Sigmoid colon (tissue), 7 donors: ENCODE data around the gene OR11A1. TPM values are rescaled to one million over a fixed set of nuclear protein-coding genes. Genes with fewer than 3 reads are reported as not detected.
"Not testable (repeated sequence)": the region's sequence is repeated elsewhere in the genome, so short reads cannot be mapped to it uniquely, and the experiment has no call there.

Experiments used
- DNase-seq: peaks from one replicate; pipeline ENCODE4 v3.0.0-alpha.2; 2019
- H3K27ac ChIP-seq, 4 donors: fragments of 200-600 bp; sonication (generic); one replicate each; pipeline ENCODE4 v1.5.1; 2016 to 2019; ENCODE audit warnings: mild to moderate bottlenecking in 1 of 4
- H3K27me3 ChIP-seq, 3 donors: fragments of 200-600 bp; sonication (generic); one replicate each; pipeline ENCODE4 v1.5.1; 2019; ENCODE audit warnings: mild to moderate bottlenecking in 1 of 3
- H3K36me3 ChIP-seq, 4 donors: fragments of 200-600 bp; sonication (generic); one replicate each; pipeline ENCODE4 v1.5.1; 2016 to 2019
- H3K4me1 ChIP-seq, 4 donors: fragments of 200-600 bp; sonication (generic); one replicate each; pipeline ENCODE4 v1.5.1; 2017 to 2019
- H3K4me3 ChIP-seq, 4 donors: fragments of 200-600 bp; sonication (generic); one replicate each; pipeline ENCODE4 v1.5.1; 2017 to 2019; ENCODE audit warnings: mild to moderate bottlenecking in 2 of 4, moderate library complexity in 1 of 4
- H3K9me3 ChIP-seq, 4 donors: fragments of 200-600 bp in 3 of 4; sonication (generic) in 3 of 4; one replicate each; pipeline versions ENCODE4 v1.5.1 to v1.6.1; 2013 to 2019
- EP300 ChIP-seq, 4 donors: sonication (generic); formaldehyde crosslinking; IDR thresholded peaks; one replicate each; pipeline ENCODE4 v1.6.1; 2017; ENCODE audit warnings: antibody characterized with exemption in 4 of 4
- POLR2A ChIP-seq, 2 donors: fragments of 450-650 bp; IDR thresholded peaks; one replicate each; pipeline ENCODE4 v1.6.1; 2016; ENCODE audit warnings: antibody characterized with exemption in 2 of 2, mild to moderate bottlenecking in 2 of 2, moderate library complexity in 2 of 2
- POLR2AphosphoS5 ChIP-seq, 4 donors: sonication (generic); formaldehyde crosslinking; IDR thresholded peaks; one replicate each; pipeline ENCODE4 v1.6.1; 2017; ENCODE audit warnings: antibody characterized with exemption in 4 of 4
- WGBS, 2 donors: extraction: QIAGEN DNeasy Blood & Tissue Kit; methylation state at CpG; one replicate each; pipeline ENCODE4 v1.1.7; 2013; 5-methylcytosine and 5-hydroxymethylcytosine counted together
- intact Hi-C: fragments of 100-400 bp; cut with DNase I; formaldehyde crosslinking; loops from one replicate; pipeline ENCODE4 v1.15.1; 2023
- polyA plus RNA-seq, 3 donors: library from polyadenylated mRNA; stranded (reverse); fragments of 200-250 nt; gene quantifications; one replicate each; pipeline ENCODE4 v1.2.3, GENCODE V29; 2013
- total RNA-seq, 4 donors: library from RNA; depleted of rRNA; stranded (reverse); fragments of >200 nt; gene quantifications; one replicate each; pipeline ENCODE4 v1.1.0, GENCODE V29; 2016
- TF ChIP-seq, protein P1 (sequence below), 4 experiments: fragments of 450-650 bp in 3 of 4; fragments of 200-600 bp in 1 of 4; IDR thresholded peaks; one replicate each; pipeline ENCODE4 v1.5.1; 2016 to 2019; ENCODE audit warnings: antibody characterized with exemption in 4 of 4, mild to moderate bottlenecking in 3 of 4, moderate library complexity in 2 of 4
- donor health status: healthy with polysubstance abuse.
- donor health status: Bipolar disorder and iron deficiency.
- donor health status: healthy.

OR11A1 gene
- total and polyA plus RNA-seq, 7 donors: not detected

DNA sequence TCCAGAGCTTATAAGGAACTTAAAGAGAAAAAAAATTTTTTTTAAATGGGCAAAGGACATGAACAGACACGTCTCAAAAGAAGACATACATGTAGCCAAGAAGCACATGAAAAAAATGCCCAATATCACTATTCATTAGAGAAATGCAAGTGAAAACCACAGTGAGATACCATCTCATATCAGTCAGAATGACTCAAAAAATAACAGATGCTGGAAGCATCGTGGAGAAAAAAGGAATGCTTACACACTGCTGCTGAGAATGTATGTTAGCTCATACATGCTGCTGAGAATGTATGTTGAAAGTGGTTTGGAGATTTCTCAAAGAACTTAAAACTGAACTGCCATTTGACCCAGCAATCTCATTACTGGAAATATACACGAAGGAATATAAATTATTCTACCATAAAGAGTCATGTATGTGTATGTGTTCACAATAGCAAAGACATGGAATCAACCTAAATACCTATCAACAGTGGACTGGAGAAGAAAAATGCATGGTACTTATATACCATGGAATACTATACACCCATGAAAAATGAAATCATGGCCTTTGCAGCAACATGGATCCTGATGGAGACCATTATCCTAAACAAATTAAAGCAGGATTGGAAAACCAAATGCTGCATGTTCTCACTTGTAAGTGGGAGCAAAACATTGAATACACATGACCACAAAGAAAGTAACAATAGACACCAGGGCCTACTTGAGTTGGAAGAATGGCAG, 5.2 kb downstream of the OR11A1 start:
- Histone ChIP-seq H3K27me3 (no peaks in the 10 kb centered on the region), H3K4me1 (no peaks in the 10 kb centered on the region), H3K4me3 (no peak overlapping the region), H3K36me3 (no peaks in the 10 kb centered on the region), H3K27ac (no peak overlapping the region), H3K9me3 (no peaks in the 10 kb centered on the region)
- intact Hi-C loops: no loop called here
- DNase-seq: no peak
- no peak for TF ChIP-seq POLR2A (IDR thresholded peaks at IDR 0.05)
- 79 to 86% methylated on average over 3 of the region's 3 CpGs for WGBS, 2 donors

DNA sequence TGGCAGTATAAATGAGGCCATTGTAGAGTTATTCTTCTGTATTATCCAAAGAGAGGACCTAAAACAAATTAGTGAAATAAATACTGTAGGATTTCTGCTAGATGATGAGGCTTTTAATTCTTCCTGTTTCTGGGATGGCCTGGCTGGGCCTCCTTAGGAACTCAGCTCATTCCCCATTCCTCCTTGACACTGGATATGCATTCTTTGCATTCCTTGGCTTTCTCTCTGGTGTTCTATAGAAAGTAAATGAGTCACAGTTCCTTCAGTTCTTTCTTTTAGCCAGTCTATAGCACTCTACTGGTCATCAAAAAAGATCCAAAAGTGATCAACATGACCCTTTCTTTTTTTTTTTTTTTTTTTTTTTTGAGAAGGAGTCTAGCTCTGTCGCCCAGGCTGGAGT, 9.2 kb downstream of the OR11A1 start:
- TF ChIP-seq POLR2A (IDR thresholded peaks at IDR 0.05) (no peak), POLR2AphosphoS5 (IDR thresholded peaks at IDR 0.05) (no peak), EP300 (IDR thresholded peaks at IDR 0.05) (no peak)
- TF ChIP-seq, protein P1, sequence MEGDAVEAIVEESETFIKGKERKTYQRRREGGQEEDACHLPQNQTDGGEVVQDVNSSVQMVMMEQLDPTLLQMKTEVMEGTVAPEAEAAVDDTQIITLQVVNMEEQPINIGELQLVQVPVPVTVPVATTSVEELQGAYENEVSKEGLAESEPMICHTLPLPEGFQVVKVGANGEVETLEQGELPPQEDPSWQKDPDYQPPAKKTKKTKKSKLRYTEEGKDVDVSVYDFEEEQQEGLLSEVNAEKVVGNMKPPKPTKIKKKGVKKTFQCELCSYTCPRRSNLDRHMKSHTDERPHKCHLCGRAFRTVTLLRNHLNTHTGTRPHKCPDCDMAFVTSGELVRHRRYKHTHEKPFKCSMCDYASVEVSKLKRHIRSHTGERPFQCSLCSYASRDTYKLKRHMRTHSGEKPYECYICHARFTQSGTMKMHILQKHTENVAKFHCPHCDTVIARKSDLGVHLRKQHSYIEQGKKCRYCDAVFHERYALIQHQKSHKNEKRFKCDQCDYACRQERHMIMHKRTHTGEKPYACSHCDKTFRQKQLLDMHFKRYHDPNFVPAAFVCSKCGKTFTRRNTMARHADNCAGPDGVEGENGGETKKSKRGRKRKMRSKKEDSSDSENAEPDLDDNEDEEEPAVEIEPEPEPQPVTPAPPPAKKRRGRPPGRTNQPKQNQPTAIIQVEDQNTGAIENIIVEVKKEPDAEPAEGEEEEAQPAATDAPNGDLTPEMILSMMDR (IDR thresholded peaks at IDR 0.05): no peak
- Histone ChIP-seq H3K4me1 (no peaks in the 10 kb centered on the region), H3K36me3 (no peaks in the 10 kb centered on the region), H3K27ac (no peak overlapping the region), H3K9me3 (no peaks in the 10 kb centered on the region), H3K4me3 (no peak overlapping the region), H3K27me3 (no peaks in the 10 kb centered on the region)
- intact Hi-C loops: no loop called here
- no peak for DNase-seq
- 80 to 94% methylated on average over 1 of the region's 1 CpG for WGBS, 2 donors

DNA sequence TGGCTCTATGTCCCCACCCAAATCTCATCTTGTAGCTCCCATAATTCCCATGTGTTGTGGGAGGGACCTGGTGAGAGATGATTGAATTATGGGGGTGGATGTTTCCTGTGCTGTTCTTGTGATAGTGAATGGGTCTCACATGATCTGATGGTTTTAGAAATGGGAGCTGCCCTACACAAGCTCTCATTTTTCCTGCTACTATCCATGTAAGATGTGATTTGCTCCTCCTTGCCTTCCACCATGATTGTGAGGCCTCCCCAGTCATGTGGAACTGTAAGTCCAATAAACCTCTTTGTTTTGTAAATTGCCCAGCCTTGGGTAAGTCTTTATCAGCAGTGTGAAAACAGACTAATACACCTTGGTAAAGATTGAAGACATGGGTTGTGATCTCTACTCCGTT, 12.8 kb downstream of the OR11A1 start:
- intact Hi-C loops, DNase-seq, H3K4me3 ChIP-seq, H3K9me3 ChIP-seq, H3K27me3 ChIP-seq, H3K27ac ChIP-seq, H3K4me1 ChIP-seq, H3K36me3 ChIP-seq: not testable (repeated sequence)
- 52 to 87% methylated on average over 1 of the region's 1 CpG for WGBS, 2 donors

DNA sequence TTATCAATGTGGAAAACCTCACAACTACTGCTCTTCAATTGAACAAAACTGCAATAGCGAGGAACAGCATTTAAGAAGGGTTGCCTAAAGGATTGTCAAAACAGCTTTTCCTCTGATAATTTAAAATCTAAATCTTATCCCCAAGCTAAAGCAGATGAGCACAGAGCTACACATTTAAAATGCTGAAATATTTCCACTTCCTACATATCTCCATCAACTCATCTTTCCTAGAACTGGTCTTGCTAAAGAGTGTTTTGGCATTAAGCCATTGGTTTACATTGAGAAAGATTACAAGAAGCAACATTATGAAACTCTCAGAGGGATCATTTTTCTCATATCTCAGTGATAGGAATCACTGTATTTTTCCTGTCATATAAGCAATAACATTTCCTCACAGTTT, 14.2 kb downstream of the OR11A1 start:
- no peak for DNase-seq
- intact Hi-C loops: no loop called here
- H3K4me3 ChIP-seq: no peak overlapping the region
- TF ChIP-seq POLR2AphosphoS5 (IDR thresholded peaks at IDR 0.05): no peak
- TF ChIP-seq EP300 (IDR thresholded peaks at IDR 0.05): no peak
- TF ChIP-seq, protein P1 (IDR thresholded peaks at IDR 0.05): no peak
- TF ChIP-seq POLR2A (IDR thresholded peaks at IDR 0.05): no peak
- no peaks in the 10 kb centered on the region for H3K36me3 ChIP-seq
- H3K27ac ChIP-seq: no peak overlapping the region
- H3K27me3 ChIP-seq: no peaks in the 10 kb centered on the region
- WGBS, 2 donors: 86 to 94% methylated on average over 1 of the region's 1 CpG
- no peaks in the 10 kb centered on the region for H3K4me1 ChIP-seq
- H3K9me3 ChIP-seq: no peaks in the 10 kb centered on the region

DNA sequence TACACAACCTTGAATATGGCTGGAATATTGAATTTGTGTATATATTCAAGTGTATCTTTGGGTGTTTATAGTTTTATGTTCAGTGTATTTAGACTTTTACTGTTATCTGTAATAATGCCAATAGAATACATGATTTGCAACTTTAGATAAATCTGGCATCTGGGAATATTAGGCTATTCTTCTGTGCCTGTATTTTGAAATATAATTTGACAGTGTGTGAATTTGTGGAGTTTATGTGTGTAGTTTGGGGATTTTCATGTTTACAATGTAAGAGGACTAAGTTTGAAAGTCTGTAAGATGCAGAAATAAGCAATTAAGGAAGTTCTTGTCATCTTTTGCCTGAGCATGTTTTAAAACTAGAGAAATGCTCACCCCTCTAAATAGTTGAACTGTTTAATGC, 17.9 kb downstream of the OR11A1 start, which contains the start of gene OR10C1:
TSS of gene OR10C1 (plus strand) at position 301 of the 400 bp plus-strand sequence. CDS start 710 bp downstream, outside the sequence.
- no peak within 1 kb of the TSS for H3K4me3 ChIP-seq
- H3K27me3 ChIP-seq: no peaks in the 10 kb centered on the region
- intact Hi-C loops: no loop called here
- H3K36me3 ChIP-seq: no peaks in the 10 kb centered on the region
- TF ChIP-seq, protein P1 (IDR thresholded peaks at IDR 0.05): no peak
- no peak for TF ChIP-seq POLR2A (IDR thresholded peaks at IDR 0.05)
- no peak for TF ChIP-seq EP300 (IDR thresholded peaks at IDR 0.05)
- no peak for TF ChIP-seq POLR2AphosphoS5 (IDR thresholded peaks at IDR 0.05)
- no peak for DNase-seq
- H3K4me1 ChIP-seq: no peaks in the 10 kb centered on the region
- no peaks in the 10 kb centered on the region for H3K9me3 ChIP-seq
- no peak within 1 kb of the TSS for H3K27ac ChIP-seq

DNA sequence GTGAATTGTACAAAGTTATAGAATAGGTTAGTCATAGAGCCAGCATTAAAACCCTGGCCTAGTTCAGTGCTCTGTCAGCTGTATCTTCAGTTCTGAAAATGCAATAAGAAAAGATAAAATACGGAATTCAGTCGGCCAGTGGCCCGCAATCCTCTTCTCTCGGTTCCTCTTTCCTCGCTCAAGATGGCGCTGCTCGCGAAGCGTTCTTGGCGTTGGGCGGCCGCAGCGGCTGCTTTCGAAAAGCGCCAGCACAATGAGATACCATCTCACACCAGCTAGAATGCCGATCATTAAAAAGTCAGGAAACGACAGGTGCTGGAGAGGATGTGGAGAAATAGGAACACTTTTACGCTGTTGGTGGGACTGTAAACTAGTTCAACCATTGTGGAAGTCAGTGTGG, 20.1 kb downstream of the OR11A1 start:
- H3K9me3 ChIP-seq, H3K27ac ChIP-seq, H3K27me3 ChIP-seq, H3K36me3 ChIP-seq, H3K4me3 ChIP-seq, DNase-seq, intact Hi-C loops, H3K4me1 ChIP-seq: not testable (repeated sequence)
- WGBS, 2 donors: 77 to 86% methylated on average over 18 of the region's 18 CpGs
